ENCODE results near the gene CPAMD8.

DNA sequence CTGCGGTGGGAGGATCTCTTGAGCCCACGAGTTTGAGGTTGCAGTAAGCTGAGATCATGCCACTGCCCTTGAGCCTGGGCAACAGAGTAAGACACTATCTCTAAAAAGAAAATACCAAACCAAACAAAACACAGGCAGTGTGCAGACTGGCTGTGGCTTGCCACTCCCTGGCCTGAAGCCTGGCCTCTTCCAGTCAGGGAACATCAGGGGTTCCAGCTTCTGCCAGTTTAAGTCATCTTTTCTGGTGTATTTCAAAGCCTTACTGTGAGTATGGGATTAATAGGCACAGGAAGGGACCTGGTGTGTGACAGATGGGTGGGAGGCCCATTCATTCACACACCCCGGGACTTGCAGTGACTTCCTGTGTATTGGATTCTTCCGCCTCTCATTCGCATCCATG, 164.8 kb downstream of the CPAMD8 start:
- no peak for TF ChIP-seq SMC3 (IDR thresholded peaks at IDR 0.05; ENCODE audit: borderline replicate concordance, low read length)
- TF ChIP-seq TCF7 (IDR thresholded peaks at IDR 0.05; ENCODE audit: borderline replicate concordance): no peak
- no peak for TF ChIP-seq YBX1 (IDR thresholded peaks at IDR 0.05)
- TF ChIP-seq KDM1A (IDR thresholded peaks at IDR 0.05; ENCODE audit: borderline replicate concordance): no peak
- TF ChIP-seq ZBTB33 (IDR thresholded peaks at IDR 0.05): no peak
- TF ChIP-seq POLR2A (IDR thresholded peaks at IDR 0.05; ENCODE audit: low read depth, low read length): no peak

Data from GM12878 (cell line).